Erythroblast (primary cell): ENCODE results near the gene FAM170B.

Experiments used
- DNase-seq, 2 experiments: peaks; one replicate each; lab custom pipeline; 2025; lab: John Stamatoyannopoulos, UW
- GATA1 ChIP-seq: IDR thresholded peaks from 2 replicates; pipeline ENCODE4 v1.6.1; 2011; ENCODE audit warnings: low read depth, mild to moderate bottlenecking, control low read depth, low read length, moderate library complexity
- POLR2A ChIP-seq: IDR thresholded peaks from 2 replicates; pipeline ENCODE4 v1.6.1; 2011; ENCODE audit warnings: mild to moderate bottlenecking, low read length

FAM170B gene

DNA sequence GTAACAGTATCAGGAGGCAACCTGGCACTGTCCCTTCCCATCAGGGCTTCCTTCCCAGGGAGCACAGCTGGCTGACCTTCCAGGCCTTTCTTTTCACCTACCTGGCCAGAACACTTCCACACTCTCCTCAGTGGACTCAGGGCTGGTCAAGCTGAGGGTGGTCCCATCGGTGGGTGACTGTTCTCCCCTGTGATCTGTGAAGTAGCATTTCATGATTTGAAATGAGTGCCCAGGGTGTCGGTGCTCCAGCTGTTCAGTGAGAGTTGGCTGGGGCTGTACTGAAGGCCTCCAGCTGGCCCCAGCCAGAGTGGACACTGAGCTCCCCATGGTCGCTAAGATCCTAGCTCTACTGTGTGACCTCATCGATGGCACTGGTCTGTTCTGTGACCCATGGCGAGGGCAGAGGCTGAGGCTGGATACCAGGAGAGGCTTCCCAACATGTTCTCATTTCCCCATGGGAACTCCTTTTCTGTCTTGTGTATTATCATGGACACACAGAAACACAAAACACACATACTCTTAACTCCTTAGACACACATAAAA, at the start of gene FAM170B:
FAM170B (minus strand) TSS at position 316 of the 543 bp plus-strand sequence; CDS start at position 213, 103 bp downstream.
- no peak for TF ChIP-seq POLR2A
- no peak for TF ChIP-seq GATA1
- no peak for DNase-seq

DNA sequence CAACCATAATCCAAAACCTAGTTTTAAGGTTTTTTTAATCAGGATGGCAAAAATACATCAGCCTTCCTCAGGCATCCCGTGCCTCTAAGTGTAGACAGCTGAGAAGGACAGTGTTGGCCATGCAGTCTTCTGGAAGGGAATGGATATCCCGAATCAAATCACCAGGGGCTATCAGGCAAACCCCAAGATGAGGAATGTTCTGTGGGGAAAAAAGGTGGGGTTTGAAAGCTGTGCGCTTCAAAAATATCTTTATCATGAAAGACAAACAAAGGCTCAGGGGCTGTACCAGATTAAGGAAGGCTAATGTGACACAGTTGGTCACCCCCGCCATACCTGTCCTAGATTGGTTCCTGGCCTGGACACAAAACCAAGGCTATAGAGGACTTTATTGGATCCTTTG, 49.0 kb upstream of the FAM170B start:
- no peak for TF ChIP-seq GATA1
- TF ChIP-seq POLR2A: no peak
- DNase-seq: no peak

DNA sequence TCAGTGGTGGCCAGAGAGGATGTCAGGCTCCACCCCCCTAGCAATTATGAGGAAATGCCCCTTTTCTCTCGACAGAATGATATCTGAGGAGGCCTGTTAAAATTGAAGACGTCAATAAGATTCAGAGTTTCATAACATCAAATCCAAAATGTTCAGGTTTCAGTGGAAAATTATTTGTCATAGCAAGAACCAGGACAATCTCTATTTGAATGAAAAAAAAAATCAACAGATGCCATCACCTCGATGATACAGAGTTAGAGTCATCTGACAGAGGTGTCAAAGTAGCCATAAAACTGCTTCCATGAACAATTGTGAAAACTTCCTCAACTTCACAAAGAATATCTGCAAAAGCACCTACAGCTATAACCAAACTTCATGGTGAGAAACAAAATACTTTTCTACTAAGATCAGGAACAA, 46.6 kb upstream of the FAM170B start:
- TF ChIP-seq POLR2A (no peak), GATA1 (no peak)
- DNase-seq: no peak

DNA sequence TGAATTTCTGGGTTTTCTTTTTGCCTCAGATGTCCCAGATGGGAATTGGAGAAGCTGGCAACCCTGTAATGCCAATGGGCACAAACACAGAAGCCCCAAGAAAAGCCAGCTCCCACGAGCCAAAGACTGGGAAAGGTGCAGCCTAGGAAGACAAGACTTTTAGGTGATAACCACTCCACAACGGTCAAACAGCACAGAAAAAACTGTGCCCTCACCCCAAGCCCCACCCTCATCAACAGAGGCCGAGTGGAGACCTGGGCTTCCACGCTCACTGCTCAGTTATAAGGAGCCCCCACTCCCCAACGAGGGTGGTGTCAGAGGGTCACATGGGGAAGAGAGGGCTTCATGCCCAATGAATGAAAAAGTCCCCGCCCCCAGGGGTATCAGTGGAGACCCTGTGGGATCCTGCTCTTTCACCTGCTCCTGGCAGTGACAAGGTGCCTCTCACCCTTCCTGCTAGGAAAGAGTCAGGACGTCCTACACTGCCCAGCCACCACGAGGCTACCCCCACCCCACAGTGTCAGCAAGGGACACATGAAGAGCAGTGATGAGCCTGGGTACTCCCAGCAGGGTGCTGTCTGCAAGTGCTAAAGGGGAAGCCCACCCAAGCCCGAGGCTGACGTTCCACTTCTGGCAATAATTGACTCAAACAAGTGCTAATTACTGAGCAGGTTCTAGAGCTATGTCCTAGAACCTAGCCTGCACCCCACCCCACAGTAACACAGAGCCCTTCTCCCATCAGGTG, 46.0 kb upstream of the FAM170B start:
- TF ChIP-seq GATA1 (no peak), POLR2A (no peak)
- no peak for DNase-seq

DNA sequence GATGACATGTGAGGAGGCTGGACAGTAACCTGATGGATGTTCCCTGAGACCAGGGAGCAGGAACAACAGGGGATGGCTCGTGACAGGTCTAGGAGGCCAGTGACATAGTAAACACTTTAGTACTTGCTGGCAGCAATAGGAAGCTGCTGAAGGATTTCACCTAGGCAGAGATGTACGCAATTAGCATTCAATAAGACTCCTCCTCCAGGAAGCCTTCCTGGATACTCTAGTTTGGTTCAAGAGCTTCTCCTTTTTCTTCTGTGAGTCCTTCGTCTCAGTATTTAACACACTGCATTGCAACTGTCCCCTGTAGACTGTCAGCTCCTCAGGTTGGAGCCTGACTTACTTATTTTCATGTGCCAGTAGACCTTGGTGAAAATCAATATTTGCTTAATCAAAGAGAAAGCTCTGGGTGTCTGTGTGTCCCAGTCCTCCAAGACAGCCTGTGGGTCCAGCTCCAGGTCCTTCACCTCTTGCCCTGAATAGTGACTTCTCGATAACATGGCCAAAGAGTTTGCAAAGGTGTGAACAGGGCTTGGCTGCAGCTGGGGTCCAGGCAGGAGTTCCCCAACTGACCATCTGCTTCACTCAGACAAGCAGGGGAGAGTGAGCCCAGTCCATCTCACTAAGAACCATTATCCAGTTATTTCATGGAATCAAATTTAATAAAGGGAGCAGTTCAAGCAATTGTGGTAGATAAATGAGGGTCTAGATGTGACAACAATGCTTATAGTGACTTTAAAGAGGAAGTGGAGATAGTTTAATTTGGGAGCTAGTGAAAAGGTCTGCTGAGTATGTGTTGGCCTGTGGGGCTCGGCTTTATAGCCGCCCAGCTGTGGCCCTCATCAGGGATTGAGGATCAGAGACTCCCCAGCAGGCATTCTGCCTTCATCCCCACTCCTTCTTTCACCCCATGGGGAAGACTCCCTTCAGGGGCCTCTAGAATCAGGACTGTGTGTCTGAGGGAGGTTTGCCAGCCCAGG, 45.0 kb upstream of the FAM170B start:
- DNase-seq: no peak
- TF ChIP-seq POLR2A: no peak
- no peak for TF ChIP-seq GATA1

DNA sequence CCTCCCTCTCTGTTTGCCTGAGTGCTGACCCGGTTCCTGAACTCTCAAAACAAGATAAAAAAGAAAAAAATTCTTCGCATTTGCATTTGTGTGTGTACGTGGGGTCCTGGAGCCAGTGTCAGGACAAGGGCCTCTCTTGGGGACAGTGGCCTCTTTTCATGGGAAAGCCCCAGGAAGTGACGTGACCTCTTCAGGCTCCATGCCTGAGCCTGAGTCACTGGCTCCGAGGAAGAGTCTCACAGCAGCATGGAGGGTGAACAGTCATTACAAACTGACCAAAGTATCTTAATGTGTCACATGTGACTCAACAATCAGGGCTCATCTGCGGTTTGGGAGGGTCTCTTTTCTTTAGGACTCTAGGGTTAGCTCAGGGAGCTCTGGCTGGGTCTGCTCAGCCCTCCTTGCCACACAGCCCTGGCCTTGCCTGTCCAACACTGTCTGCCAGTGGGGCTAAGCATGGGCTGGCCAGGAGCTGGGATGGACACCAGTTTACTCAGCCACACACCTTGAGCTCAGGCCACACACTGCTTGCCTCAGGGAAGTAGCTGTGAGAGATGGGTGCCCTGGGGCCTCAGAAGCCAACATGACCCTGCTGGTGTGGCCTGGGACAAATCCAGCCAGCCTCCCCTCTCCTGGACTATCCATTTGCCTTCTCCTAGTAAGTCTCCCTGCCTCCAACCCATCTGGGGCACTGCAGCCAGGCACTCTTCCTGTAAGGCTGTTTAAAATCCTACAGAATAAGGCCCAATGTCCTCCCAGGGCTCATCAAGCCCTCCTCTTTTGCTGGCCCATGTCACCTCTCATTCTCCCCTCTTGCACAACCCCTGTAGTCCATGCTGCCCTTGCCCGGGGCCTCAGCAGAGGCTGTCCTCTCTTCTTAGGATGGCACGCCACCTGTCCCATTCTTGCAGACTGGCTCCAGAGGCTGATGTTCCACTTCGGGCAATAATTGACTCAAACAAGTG, 43.9 kb upstream of the FAM170B start:
- peak in 1 of 2 experiments; percentile 30 for DNase-seq
- no peak for TF ChIP-seq GATA1

DNA sequence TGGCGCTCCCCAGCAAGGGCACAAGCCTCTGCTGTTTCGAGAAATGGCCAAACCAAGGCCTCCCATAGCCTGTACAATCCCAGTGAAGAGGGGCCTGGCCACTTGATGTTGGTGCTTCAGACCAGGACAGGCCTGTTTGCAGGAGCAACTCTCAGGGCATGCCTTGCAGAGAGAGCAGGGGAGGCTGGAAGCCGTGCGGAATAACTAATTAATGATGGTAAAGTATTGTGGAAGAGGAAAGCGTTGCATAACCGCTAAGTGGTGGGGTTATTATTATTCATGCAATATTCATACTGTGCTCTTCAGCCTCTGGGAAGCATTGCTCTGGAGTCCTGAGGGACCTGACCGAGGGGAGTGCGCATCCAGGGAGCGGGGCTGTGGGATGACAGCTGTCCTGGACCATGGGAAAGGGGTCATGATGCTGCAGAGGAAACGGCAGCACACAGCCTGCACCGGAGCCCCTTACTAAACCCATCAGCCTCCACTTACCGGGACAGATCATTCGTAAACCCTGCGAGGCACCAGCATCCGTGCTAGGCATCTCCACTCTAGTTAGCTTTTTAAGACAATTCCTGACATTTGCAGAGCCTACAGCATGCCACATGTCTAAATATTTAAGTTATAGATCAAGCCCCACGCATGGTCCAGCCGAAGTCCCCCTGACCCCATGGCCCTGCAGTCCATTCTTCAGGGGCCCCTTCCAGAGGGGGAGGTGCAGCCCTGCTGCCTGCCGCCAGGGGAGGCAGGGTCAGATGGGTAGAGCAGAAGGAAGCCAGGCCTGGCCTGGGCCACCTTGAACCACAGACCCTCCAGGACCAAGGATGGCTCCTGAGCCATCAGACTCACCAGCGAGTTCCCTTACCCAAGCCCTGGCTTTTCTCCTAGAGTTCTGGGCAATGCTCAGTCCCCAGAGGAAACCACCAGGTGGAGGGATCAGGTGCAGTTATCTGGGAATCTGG, 42.8 kb upstream of the FAM170B start:
- TF ChIP-seq GATA1 (no peak), POLR2A (no peak)
- DNase-seq: no peak

DNA sequence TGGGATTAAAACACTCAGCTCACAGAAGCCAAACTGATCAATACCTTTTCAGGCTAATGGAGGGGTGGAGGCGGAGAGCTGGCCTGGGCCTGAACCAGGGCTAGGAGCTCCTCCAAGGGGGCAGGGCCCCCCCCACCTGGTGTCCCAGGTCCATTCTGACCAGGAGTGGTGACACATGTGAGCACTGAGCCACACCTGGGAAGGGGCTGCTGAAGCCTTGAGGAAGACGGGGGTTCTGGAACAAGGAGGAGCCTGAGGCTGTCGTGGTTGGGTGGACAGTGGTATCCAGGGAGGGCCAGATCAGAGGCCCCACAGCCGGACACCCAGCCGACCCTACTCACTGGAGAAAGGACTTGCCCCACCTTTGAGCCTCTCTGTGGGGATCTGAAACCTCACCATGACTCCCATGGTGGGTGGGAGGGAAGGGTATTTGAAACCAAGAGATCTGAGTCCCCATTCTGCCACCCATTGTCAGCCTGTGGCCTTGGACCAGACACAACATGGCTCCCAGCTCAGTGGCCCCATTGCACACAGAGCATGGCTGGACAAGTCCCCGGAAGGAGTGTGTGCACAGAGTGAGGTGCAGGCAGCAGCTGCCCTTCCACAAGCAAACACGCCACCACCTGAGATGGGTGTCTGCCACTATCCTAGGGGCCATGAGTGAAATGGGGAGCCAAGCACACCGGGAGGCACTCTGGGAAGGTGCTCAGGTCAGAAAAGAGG, 41.9 kb upstream of the FAM170B start:
- no peak for DNase-seq
- no peak for TF ChIP-seq GATA1

DNA sequence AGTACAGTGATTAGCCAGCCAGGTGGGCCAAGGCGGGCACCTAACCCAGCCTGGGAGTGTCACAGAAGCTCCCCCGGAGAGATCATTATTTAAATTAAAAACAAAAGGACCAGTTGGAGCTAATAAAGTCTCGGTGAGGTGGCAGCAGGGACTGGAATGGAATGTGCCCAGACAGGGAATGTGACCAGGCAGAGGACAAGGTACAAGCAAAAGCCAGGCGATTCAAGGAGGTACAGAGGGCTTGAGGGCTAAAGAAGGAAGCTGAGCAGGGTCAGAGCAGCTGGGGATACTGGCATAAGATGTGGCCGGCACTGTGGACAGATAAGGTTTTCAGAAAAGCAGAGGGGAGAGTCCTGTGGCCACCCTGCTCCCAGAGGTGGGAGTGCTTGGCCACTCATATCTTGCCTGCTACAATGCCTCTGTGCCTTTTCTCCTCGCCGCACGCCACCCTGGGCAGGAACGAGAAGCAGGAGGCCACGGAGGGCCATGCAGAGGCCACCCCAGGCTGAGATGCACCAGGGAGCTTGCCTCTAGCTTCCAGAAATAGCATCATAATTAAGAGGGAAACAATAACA, 41.2 kb upstream of the FAM170B start:
- TF ChIP-seq POLR2A (no peak), GATA1 (no peak)
- DNase-seq: no peak

DNA sequence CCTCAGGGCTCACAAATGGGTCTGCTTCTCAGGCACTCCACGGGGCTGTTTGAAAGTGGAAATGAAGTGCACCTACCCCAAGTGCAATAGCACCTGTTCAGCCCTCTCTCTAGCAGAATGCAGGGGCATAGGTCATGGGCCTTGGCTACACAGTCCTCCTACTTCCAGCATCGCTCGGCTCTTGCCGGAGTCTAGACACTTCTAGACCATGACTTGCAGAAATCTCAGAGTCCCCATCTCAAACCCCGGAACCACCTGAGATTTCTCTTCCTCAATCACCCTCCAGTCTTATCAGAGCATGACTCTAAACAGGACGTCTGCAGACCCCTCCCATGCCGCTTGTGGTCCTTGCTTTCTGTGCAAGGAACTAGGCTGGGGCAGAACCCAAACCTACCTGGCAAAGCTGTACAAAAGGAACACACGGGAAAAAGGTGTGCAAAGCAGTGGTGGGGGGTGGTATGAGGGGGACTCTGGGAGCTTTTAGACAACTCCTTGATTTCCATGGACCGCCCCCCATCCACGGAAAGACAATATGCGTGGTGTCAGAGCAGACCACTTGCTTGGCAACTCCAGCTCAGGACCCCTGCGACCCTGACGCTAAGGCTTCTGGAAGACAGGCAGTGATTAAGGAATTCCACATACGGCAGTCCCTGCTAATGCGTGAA, 40.6 kb upstream of the FAM170B start:
- no peak for TF ChIP-seq POLR2A
- TF ChIP-seq GATA1: no peak
- no peak for DNase-seq
